Stimulated activated naive CD4-positive, alpha-beta T cell (primary cell): ENCODE measurements around the gene ARHGDIA.
"Not testable (repeated sequence)": the region's sequence is repeated elsewhere in the genome, so short reads cannot be mapped to it uniquely, and the experiment has no call there.

ENCODE experiments used
- DNase-seq, 6 experiments: peaks; one replicate each; lab custom pipeline; 2025; lab: John Stamatoyannopoulos, UW

Gene ARHGDIA

DNA sequence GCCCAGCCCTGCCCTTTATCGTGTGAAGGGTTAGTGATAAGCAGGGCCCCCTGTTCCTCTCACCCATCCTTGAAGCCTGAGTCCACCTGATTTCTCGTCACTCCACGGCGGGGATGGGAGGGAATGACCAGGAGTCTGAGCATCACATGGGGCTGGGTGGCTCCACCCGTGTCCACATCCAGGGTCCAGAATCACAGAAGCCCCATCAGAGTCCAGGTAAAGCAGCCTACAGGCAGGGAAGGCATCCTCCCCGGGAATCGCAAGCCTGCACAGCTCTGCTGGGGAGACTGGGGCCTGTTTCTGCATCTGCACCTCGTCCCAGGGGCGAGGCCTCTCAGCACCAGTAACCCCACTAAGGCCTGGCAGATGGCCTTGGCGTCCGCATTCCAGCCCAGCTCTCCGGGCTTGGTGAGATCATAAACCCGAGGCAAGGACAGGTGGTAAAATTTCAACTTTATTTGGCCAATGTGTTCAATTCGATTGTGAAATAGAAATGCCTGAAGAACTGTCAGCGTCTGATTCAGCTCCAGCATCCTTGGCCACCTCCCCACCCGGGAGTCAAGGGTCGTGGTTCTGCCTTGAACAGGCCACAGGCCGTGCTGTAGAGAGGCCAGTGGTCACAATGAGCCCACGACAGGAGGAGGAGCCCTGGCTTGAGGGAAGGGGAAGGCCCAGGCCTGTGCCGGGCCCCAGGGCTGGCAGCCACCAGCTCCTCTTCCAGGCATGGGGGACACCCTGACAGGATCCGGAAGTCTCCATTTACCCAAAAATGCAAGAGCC, 28.2 kb downstream of the ARHGDIA start:
- no peak for DNase-seq

DNA sequence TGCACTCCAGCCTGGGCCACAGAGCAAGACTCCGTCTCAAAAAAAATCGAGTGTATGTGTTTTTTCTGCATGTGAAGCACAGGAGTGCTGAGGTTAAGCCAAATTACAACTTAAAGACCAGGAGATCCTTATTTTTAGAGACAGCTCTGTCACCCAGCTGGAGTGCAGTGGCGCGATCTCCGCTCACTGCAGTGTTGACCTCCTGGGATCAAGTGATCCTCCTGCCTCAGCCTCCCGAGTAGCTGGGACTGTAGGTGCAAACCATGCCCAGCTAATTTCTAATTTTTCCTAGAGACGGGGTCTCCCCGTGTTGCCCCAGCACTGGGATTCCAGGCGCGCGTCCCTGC, 28.8 kb downstream of the ARHGDIA start:
- DNase-seq, result no peak

DNA sequence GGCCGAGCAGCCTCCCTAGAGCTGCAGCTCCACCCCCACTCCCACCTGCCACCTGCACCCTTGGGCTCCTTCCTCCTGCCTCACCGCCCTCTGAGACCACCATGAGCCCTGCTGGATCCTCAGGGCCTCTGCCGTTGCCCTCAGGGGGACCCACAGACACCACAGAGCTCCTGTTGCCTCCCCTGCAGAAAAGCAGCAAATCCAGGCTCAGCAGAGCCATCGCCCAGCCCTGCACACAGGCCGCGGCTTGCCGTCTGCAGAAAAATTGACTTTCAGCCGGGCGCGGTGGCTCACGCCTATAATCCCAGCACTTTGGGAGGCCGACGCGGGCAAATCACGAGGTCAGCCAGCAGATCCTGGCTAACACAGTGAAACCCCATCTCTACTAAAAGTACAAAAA, 29.3 kb downstream of the ARHGDIA start:
- DNase-seq, result no peak

DNA sequence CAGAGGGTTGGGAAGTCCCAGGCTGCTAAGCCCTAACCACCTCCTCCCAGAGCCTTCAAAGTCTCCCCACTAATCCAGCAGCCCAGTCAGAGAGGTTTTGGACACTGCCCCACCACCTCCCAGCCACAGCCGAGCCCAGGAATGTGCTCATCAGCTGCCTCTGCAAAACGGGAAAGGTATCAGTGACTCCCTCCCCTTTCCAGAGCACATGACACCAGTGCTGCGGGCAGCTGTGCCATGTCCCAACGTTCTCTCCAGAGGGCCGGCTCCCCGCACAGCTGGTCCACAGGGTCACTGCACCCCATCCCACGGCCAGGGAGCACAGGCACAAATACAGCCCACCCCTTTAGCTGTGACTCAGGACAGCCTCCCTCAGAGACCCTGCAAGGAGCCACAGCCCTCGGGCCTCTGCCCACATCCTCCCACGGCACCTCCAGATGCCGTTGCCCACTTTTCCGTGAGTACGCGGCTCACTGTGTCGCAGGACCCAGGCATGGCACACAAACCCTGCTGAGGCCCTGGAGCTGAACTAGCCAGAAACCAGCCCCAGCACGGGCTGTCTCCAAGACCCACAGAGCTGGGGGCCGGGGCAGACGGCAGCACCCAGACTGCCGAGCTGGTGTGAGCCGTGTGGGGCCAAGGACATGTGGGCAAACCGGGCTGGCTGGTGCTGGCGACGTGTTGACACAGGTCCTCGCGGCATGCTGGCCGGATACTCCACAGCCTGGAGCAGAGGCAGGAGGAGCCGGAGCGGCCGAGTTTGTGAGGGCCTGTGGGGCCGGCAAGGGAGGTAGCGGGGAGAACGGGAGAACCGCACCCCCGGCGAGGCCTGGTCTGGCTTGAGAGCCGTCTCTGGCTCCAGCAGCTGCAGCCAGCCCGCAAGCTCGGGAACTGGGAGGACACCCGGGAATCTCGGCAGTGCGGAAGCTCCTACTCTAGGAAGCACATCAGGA, 30.0 kb downstream of the ARHGDIA start:
- no peak for DNase-seq

DNA sequence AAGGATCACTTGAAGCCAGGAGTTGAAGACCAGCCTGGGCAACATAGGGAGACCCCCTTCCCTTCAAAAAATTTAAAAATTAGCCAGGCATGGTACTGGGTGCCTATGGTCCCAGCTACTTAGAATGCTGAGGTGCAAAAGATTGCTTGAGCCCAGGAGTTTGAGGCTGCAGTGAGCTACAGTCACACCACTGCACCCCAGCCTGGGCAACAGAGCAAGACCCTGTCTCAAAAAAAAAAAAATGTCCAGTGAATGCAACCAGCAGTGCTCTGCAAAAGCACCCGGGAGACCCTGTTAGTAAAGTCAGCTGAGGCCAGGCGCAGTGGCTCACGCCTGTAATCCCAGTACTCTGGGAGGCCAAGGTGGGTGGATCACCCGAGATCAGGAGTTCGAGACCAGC, 31.1 kb downstream of the ARHGDIA start:
- not testable (repeated sequence) for DNase-seq

DNA sequence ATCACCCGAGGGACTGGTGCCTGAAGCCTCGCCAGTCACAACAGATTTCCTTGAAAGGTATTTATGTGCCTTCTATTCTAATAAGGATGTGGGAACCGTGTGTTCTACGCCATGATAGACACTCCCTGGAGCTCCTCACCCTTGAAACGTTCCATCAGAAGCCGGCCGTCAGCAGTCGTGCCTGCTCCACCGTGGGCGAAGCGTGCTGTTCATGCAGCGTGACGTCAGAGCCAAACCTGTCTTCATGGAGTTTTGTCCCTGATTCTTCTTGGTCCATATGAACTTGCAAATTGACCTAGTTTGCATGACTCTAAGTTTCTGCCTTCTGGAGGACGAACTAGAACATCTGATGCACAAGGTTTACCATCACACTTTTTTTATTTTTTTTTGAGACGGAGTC, 31.8 kb downstream of the ARHGDIA start:
- DNase-seq, result no peak

DNA sequence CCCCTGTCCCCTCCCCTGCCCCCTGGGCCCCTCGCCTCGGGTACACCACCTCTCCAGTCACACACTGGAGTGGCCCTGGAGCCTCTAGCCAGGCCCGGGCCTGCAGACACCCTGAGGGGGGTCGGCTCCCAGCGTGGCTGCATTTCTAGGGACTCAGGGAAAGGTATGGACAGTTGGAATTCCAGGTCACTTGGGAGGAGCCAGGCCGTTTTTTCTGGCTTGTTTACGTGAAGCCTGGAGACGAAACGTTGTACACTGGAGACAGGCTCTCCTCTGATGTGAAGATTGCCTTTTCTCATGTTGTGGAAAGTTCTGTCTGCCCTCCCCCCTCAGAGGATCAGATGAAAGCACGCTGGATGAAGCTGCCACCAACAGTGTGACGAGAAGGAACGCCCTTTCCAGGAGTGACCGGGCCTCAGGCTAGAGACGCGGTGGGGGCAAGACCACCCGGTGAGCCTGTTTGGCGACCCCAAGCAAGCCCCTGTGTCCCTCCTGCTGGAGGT, 32.3 kb downstream of the ARHGDIA start:
- no peak for DNase-seq

DNA sequence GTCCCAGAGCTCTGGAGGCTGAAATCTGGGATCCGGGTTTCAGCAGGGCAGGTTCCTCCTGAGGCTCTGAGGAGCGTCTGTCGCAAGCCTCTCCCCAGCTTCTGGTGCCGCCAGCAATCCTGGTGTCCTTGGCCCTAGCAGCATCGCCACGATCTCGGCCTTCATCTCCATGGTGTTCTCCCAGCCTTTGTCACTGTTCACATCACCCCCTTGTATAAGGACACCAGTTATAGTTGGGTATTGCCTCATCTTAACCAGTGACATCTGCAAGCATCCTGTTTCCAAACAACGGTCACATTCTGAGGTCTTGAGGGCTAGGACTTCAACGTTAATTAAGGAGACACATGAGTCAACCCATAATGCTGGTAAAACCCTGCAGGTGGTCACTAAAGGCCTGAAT, 33.5 kb downstream of the ARHGDIA start:
- DNase-seq, result no peak

DNA sequence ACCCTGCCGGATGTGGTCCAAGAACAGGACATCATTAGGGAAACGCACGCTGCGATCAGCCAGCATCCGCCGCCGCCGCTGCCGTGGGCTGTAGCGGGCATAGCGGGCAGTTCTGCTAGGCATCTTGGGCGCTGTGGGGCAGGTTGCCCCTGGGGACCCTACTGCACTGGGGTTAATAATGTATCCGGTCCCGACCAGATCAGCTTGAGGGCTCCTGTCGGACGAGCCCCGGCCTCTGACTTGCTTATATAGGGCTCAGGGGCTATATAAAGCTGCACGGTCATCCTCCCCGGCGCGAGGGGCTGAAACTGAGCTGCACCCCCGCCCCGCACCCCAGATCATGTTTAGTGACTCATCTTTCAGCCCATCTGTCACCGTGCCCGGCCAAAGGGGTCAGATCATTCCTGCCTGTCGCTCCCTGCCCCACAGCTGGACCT, 36.3 kb downstream of the ARHGDIA start, which contains the start of gene PPP1R27:
Gene PPP1R27, minus strand, starts transcription at position 220 of the 437 bp plus-strand sequence. Its CDS starts 97 bp downstream, at position 123.
- DNase-seq, result no peak

DNA sequence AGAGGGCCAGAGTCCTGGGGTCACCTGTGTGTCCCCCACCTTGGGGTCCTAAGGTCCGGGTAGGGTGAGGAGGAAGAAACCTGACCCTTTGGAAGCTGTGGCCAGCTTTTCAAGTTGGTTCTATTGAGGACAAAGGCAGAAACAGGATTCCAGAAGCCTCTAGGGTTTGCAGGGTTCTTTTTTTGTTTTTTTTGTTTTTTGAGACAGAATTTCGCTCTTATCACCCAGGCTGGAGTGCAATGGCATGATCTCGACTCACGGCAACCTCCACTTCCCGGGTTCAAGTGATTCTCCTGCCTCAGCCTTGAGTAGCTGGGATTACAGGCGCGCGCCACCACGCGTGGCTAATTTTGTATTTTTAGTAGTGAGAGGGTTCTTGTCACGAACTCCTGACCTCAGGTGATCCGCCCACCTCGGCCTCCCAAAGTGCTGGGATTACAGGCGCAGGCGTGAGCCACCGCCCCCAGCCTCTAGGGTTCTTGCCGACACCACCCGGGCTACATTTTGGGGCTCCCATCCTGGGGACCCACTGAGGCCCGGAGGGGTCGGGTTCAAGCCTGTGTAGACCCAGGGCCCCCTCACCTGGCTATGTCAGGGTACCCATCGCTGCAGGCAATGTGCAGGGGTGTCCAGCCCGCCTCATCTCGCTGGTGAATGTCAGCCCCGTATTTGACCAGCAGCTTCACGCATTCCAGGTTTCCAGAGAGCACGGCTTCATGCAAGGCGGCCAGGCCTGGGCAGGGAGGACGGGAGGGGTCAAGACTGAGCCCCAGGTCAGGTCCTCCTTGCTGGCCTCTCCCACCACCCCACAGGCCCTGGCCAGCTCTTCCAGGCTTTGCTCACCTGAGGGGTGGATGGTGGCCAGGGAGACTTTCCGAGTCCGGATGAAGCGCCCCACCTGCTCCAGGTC, 37.0 kb downstream of the ARHGDIA start:
- DNase-seq, result no peak

DNA sequence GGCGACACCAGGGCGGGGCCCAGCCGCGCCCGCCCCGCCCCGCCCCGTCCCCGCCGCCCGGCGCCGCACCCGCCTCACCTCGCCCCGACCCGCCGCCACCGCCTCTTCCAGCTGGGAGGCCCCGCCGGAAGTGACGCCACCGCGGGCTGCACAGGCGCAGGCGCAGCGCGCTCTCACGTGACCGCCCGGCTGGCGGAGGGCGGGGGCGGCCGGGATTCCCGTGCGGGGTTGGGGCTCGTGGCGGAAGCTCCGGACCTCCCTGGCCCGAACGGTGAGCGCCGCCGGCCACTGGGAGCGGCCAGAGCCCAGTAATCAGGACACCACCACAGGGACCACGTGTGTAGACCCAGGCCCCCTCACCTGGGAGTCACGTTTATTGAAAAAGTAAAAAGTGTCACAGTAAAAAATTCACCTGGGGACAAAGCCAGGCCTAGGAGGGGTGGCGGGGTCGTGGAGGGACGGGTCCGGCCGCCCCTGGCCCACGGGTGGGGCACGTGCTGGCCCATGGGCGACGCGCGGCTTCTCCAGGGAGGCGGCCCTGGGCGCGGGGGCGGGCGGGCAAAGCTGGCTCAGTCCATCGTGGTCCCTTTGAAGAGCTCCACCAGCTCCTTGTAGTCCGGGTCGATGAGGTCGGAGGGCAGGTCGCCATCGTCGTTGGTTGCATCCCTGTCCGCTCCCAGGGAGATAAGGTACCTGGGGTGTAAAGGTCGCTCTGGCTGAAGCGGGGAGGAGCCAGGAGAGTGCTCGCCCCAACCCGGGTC, 37.8 kb downstream of the ARHGDIA start, which contains the start of gene MCRIP1:
Gene MCRIP1, minus strand, starts transcription at position 132 of the 761 bp plus-strand sequence. CDS start 8,785 bp downstream, outside the sequence.
- peak; percentile 83 to 91 (median 88) for DNase-seq

DNA sequence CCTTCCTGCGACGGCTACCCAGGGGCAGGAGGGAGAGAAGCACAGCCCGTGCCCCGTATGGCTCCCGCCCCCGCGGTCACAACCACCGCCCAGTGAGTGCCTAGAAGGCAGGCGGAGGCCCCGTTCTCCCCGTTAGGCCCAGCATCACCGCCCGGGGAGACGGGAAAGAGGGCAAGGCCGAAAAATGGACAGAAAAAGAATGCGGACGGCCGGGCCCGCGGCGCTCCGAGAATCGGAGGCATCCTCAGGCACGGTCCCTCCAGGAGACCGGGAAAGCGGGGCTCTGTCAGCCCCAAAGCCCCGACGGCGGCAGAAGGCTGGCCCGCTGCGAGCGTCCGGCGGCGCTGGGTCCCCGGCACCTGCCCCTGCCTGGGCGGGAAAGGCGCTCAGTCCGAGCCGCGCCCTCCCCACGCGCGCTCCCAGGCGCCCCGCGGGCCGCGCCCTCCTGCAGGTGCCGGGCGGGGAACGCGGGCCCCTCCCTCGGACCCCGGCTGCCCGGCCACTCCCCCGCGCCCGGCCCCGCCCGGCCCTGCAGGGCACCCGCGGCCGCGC, 38.5 kb downstream of the ARHGDIA start:
- peak in 3 of 6 experiments; percentile 39 to 50 (median 48) for DNase-seq

DNA sequence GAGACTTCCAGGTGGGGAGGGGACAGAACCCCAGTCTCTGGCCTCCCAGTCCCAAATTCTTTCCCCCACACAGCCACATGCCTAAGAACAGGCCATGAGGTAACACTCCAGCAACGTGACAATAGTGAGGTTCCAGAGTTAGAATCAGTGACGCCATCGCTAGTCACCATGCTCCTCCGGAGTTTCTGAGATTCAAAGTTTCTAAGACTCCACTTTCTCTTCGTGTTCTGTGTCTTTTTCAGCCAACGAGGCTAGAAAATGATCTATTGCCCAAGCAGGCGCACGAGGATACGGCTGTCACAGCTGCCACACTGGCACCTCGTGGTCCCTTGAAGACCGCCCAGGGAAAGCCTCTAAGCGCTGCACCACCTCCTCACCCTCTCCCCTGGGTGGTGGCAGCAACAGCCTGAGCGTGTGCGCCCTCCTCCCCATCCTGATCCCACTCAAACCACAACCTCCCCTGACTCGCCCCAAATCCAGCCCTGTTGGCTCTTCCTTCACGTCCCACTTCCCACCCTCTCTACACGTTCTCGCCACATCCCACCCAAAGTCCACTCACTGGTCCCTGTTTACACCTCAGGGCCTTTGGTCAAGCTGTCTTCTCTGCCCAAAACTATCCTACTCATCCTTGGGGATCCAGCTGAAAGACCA, 39.1 kb downstream of the ARHGDIA start:
- peak in 3 of 6 experiments; percentile 20 to 50 (median 36) for DNase-seq

DNA sequence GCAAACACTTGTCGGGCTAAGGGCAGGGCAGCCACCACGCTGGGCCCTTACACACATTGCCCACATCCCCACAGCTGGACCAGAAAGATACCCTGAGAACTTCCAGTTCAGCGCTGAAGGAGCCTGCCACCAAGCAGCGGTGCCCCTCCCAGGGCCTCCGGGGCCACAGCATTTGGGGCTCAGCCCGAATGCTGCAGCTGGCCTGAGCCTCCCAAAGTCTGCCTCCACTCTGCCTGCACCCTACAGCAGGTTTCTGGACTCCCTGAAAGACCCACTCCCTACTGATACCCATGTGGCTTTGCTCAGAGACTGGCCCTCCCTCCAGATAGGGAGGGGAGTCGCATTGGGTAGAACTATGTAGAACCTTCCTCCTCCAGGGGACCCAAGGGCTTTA, 39.6 kb downstream of the ARHGDIA start:
- no peak for DNase-seq

DNA sequence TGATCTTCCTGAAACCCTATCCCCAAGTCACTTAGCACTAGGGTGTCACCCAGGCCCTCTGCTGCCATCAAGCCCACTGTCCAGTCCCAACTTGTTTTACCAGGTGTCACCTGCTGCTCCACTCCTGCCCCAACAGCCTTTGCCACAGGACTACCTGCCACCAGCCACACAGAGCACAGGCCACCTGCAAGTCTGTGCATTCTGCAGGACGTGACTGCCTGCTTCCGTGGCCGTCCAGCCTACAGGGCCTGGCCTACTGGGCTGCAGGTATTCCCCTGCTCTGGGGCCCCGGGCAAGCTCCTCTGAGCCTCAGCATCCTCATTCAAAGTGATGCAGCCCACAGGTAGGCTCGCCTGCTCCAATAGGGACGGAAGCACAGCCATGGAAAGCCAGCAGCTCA, 41.3 kb downstream of the ARHGDIA start:
- no peak for DNase-seq

DNA sequence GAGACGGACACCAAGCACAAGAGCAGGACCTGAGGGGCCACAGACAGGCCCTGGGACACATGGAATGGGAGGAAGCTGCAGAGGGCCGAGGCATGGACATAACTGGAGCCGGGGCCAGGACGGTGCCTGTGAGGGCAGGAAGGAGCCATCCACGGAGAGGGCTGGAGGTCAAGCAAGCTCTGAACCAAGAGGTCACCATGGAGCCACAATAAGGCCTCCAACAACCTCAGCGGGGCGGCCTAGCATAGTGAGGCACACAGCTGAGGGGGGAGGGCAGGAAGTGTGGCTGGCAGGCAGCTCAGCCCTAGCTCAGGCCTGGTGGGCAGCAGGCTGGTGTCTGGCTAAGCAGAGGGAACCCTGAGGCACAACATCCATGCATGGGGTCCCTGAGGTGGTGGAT, 42.5 kb downstream of the ARHGDIA start:
- no peak for DNase-seq

DNA sequence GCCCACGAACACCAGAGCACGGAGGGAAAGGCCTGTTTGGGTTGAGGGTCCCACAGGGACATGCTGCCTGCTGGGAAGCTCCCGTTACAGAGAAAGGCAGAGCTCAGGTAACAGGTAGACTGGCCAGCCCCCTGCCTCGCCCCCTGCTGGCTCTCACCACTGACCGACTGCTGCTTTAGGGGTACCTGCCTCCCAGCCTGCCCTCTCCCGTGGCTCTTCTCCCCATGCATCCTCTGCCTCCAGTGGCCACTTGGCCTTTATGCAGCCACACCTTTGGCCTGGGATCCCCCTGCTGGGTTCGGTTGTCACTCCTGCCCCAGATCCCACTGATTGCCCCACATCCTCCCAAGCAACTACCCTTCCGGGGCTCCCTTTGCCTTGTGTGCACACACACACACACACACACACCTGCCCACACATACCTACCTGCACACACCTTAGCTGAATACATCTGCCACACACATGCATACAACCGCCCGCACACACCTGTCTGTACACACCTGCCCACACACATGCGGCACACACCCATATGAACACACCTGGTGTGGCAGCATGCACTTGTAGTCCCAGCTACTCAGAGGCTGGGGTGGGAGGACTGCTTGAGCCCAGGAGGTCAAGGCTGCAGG, 45.2 kb downstream of the ARHGDIA start:
- no peak for DNase-seq

DNA sequence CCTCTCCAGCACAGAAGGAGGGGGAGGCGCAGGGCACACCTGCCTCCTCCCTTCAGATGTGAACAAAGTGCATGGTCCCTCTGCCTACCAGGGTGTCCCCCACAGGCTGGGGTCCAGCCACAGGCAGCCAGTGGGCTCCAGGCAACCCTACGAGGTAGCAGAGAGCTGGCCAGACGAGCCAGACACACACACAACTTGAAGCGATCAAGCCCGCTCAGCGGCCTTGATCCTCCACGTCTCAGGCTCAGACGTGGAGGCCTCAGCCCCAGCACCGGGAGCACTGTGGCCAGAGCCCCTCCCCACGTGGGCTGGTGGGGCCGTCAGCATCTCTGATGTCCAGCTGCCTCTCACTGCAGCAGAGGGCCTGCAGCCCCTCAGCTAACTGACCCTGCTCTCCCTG, 46.5 kb downstream of the ARHGDIA start:
- no peak for DNase-seq

DNA sequence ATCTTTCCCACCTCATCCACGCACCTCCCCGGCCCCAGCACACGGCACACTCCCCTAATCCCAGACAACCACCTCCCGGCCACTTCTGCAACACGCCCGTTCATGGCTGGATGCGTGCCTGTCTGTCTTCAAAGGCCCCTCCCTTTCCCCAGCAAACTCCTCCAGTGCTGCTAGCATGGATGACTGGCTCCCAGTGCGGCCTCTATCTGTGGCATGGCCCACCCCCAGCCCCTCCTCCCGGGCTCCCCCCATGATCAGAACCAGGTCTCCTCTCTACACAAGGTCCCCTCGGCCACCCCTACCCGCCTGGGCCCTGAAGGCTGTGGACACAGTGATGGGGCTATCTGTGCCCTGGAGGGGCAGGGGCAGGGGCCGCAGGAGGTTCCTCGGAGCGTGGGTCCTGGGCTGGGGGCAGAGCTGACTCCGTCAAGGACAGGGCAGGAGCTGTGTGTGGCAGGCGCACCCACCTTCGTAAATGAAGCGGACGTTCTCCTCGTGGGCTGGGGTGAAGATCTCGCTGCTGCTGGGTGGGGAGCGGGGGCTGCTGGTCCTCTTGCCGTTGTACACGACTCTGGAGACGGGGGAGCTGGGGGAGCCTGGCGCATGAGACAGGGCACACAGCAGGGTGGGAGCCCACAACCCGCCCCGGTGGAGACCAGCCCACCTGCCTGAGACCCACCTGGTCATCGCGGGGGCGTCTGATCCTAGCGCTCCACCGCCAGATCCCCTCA, 47.2 kb downstream of the ARHGDIA start:
- no peak for DNase-seq
